Natural killer cell (primary cell): ENCODE results near the gene WDR19. TPM values are rescaled to one million over a fixed set of nuclear protein-coding genes. Genes with fewer than 3 reads are reported as not detected.

Experiments used
- ATAC-seq, 3 donors: fragments of 150-1000 bp in 2 of 3; fragments of 200-7000 bp in 1 of 3; cut with Tn5 transposase; 1 replicate in 1 of 3; 2 replicates in 2 of 3; pipeline ENCODE4 v1.10.0; 2021; ENCODE audit warnings: mild to moderate bottlenecking in 2 of 3, moderate library complexity in 2 of 3
- DNase-seq, 2 donors: peaks; one replicate each; pipeline versions ENCODE4 v3.0.0 to v3.0.0-alpha.2; 2013 to 2021; ENCODE audit warnings: mixed read lengths in 1 of 2
- H3K27ac ChIP-seq: one replicate; pipeline ENCODE4 v1.5.1; 2013; ENCODE audit warnings: mild to moderate bottlenecking, low read length
- H3K27me3 ChIP-seq: one replicate; pipeline ENCODE4 v1.6.1; 2013; ENCODE audit warnings: low read length; ENCODE audit not compliant: control insufficient read depth, insufficient read depth
- H3K36me3 ChIP-seq: one replicate; pipeline ENCODE4 v1.6.1; 2013; ENCODE audit warnings: low read length; ENCODE audit not compliant: control insufficient read depth, insufficient read depth
- H3K4me1 ChIP-seq: one replicate; pipeline ENCODE4 v1.6.1; 2013; ENCODE audit warnings: low read length; ENCODE audit not compliant: control insufficient read depth, insufficient read depth
- H3K4me3 ChIP-seq: one replicate; pipeline ENCODE4 v1.5.1; 2013; ENCODE audit warnings: low read length
- H3K9me3 ChIP-seq: one replicate; pipeline ENCODE4 v1.6.1; 2013; ENCODE audit warnings: low read length; ENCODE audit not compliant: control insufficient read depth, insufficient read depth
- H3K27ac Mint-ChIP-seq, 2 donors: one replicate each; pipeline ENCODE4 v1.8.0; 2022; ENCODE audit warnings: mild to moderate bottlenecking in 2 of 2, mixed read lengths in 2 of 2, moderate library complexity in 1 of 2
- H3K27me3 Mint-ChIP-seq, 2 donors: one replicate each; pipeline ENCODE4 v1.8.0; 2022; ENCODE audit warnings: low read depth in 2 of 2, mixed read lengths in 2 of 2
- H3K36me3 Mint-ChIP-seq: one replicate; pipeline ENCODE4 v1.8.0; 2022; ENCODE audit warnings: mixed read lengths
- H3K4me1 Mint-ChIP-seq, 2 donors: one replicate each; pipeline ENCODE4 v1.8.0; 2022; ENCODE audit warnings: mixed read lengths in 2 of 2
- H3K4me3 Mint-ChIP-seq: one replicate; pipeline ENCODE4 v1.8.0; 2022; ENCODE audit warnings: mild to moderate bottlenecking, moderate library complexity, mixed read lengths
- H3K9me3 Mint-ChIP-seq, 2 donors: one replicate each; pipeline ENCODE4 v1.8.0; 2022; ENCODE audit warnings: mixed read lengths in 2 of 2
- whole genome bisulfite sequencing: methylation state at CpG from one replicate; pipeline ENCODE4 v1.1.7; 2013; ENCODE audit warnings: missing lambda C conversion rate; ENCODE audit not compliant: insufficient coverage; 5-methylcytosine and 5-hydroxymethylcytosine counted together
- intact Hi-C: fragments of 100-400 bp; cut with micrococcal nuclease; formaldehyde crosslinking; loops from one replicate; pipeline ENCODE4 v1.14.2; 2022
- total RNA-seq, 4 donors: library from RNA; stranded (reverse); fragments of 120-200 nt in 1 of 4; gene quantifications; one replicate each; pipeline versions ENCODE4 v1.2.3 to v1.2.4, GENCODE V29; 2013 to 2022
- TF ChIP-seq, protein P1 (sequence below): fragments of 200-600 bp; IDR thresholded peaks from one replicate; pipeline ENCODE4 v1.8.0; 2022; ENCODE audit warnings: antibody characterized with exemption

Gene WDR19
- total RNA-seq, 3 donors from 2014 or later (not counting 1 experiment from before 2014, with no cell fraction given): 12.0 to 19.0 (median 13.8) TPM

DNA sequence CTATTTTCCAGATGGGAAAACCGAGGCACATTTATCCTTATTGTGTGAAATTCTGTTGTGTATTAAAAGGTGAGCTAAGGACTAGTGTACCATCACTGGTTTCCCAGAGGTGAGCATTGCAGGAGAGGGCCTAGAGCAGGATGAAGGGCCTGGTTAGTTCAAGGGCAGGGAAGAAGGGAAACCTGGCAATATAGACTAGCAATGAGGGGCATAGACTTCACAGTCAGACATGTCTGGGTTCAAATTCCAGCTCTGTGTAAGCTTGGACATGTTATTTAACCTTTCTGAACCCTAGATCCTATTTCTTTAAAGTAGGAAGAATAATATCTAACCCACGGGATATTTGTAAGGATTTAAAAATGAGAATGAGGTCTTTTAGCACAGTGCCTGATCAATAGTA lies 50.8 kb downstream of the WDR19 start:
- Mint-ChIP-seq H3K4me3 (no peak overlapping the region), H3K4me1 (no peaks in the 10 kb centered on the region), H3K9me3 (no peaks in the 10 kb centered on the region), H3K36me3 (no peaks in the 10 kb centered on the region), H3K27me3 (no peaks in the 10 kb centered on the region), H3K27ac (no peak overlapping the region)
- H3K4me1 ChIP-seq: no peaks in the 10 kb centered on the region
- no peak overlapping the region for H3K4me3 ChIP-seq
- peaks cover 2% of the 10 kb centered on the region for H3K36me3 ChIP-seq
- WGBS: 78% methylated on average over 1 of the region's 2 CpGs
- DNase-seq (no peak), ATAC-seq (no peak)
- H3K27ac ChIP-seq: no peak overlapping the region
- TF ChIP-seq, protein P1, sequence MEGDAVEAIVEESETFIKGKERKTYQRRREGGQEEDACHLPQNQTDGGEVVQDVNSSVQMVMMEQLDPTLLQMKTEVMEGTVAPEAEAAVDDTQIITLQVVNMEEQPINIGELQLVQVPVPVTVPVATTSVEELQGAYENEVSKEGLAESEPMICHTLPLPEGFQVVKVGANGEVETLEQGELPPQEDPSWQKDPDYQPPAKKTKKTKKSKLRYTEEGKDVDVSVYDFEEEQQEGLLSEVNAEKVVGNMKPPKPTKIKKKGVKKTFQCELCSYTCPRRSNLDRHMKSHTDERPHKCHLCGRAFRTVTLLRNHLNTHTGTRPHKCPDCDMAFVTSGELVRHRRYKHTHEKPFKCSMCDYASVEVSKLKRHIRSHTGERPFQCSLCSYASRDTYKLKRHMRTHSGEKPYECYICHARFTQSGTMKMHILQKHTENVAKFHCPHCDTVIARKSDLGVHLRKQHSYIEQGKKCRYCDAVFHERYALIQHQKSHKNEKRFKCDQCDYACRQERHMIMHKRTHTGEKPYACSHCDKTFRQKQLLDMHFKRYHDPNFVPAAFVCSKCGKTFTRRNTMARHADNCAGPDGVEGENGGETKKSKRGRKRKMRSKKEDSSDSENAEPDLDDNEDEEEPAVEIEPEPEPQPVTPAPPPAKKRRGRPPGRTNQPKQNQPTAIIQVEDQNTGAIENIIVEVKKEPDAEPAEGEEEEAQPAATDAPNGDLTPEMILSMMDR: no peak
- H3K27me3 ChIP-seq: no peaks in the 10 kb centered on the region
- H3K9me3 ChIP-seq: no peaks in the 10 kb centered on the region
- intact Hi-C loops: no loop called here

DNA sequence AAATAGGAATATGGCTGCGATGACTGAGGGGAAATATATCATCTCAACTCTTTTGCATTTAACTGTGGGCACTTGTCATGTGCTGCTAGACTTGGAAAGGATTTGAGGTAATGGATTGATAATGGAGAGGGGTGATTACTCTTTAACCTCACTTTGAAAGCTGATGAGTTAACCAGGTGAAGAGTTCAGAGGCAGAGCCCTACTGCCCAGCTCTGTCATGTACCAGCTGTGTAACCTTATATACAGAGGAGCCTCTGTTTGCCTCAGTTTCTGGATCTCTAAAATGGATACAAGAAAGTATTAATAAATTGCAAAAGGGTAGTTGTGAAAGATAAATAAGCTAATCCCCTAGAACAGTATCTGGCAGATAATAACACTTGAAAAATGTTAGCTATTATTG lies 51.5 kb downstream of the WDR19 start:
- H3K36me3 Mint-ChIP-seq: no peaks in the 10 kb centered on the region
- no peaks in the 10 kb centered on the region for H3K27me3 Mint-ChIP-seq
- intact Hi-C loops: no loop called here
- Histone ChIP-seq H3K4me3 (no peak overlapping the region), H3K9me3 (no peaks in the 10 kb centered on the region), H3K4me1 (no peaks in the 10 kb centered on the region), H3K36me3 (peaks cover 2% of the 10 kb centered on the region), H3K27ac (no peak overlapping the region), H3K27me3 (no peaks in the 10 kb centered on the region)
- no peak for DNase-seq
- no peaks in the 10 kb centered on the region for H3K9me3 Mint-ChIP-seq
- H3K27ac Mint-ChIP-seq: no peak overlapping the region
- WGBS: 100% methylated on average over 1 of the region's 1 CpG
- no peak for ATAC-seq
- H3K4me1 Mint-ChIP-seq: no peaks in the 10 kb centered on the region
- TF ChIP-seq, protein P1: no peak
- no peak overlapping the region for H3K4me3 Mint-ChIP-seq

DNA sequence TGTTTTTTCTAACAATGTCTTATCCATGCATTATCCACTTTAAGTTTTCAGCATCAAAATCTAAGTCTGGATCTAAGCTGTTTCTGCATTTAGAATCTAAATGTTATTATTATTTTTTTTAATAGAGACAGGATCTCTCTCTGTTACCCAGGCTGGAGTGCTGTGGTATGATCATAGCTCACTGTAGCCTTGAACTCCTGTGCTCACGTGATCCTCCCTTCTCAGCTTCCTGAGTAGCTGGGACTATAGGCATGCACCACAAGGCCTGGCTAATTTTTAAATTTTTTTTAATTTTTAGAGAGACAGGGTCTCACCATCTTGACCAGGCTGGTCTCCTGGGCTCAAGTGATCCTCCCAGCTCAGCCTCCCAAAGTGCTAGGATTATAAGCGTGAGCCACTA lies 52.7 kb downstream of the WDR19 start:
- Mint-ChIP-seq H3K27me3 (no peaks in the 10 kb centered on the region), H3K27ac (no peak overlapping the region), H3K4me3 (no peak overlapping the region), H3K36me3 (no peaks in the 10 kb centered on the region), H3K4me1 (no peaks in the 10 kb centered on the region), H3K9me3 (no peaks in the 10 kb centered on the region)
- Histone ChIP-seq H3K9me3 (no peaks in the 10 kb centered on the region), H3K4me1 (no peaks in the 10 kb centered on the region), H3K27ac (no peak overlapping the region), H3K36me3 (peaks cover 2% of the 10 kb centered on the region), H3K27me3 (no peaks in the 10 kb centered on the region), H3K4me3 (no peak overlapping the region)
- DNase-seq: no peak
- TF ChIP-seq, protein P1: no peak
- ATAC-seq: no peak
- intact Hi-C loops: no loop called here
- WGBS: 94% methylated on average over 2 of the region's 2 CpGs

DNA sequence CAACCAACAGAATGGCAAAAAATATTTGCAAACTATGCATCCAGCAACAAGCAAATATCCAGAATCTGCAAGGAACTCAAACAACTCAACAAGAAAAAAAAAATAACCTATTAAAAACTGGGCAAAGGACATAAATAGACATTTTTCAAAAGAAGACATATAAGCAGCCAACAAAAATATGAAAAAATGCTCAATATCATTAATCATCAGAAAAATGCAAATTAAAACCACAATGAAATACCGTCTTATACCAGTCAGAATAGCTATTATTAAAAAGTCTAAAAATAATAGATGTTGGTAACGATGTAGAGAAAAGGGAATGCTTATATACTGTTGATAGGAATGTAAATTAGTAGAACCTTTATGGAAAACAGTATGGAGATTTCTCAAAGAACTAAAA lies 53.4 kb downstream of the WDR19 start:
- Histone ChIP-seq H3K9me3 (no peaks in the 10 kb centered on the region), H3K4me1 (no peaks in the 10 kb centered on the region), H3K27me3 (no peaks in the 10 kb centered on the region), H3K4me3 (no peak overlapping the region), H3K27ac (no peak overlapping the region), H3K36me3 (peaks cover 2% of the 10 kb centered on the region)
- H3K27ac Mint-ChIP-seq: no peak overlapping the region
- no peaks in the 10 kb centered on the region for H3K27me3 Mint-ChIP-seq
- intact Hi-C loops: no loop called here
- no peak overlapping the region for H3K4me3 Mint-ChIP-seq
- TF ChIP-seq, protein P1: no peak
- H3K9me3 Mint-ChIP-seq: no peaks in the 10 kb centered on the region
- ATAC-seq (no peak), DNase-seq (no peak)
- H3K4me1 Mint-ChIP-seq: no peaks in the 10 kb centered on the region
- no peaks in the 10 kb centered on the region for H3K36me3 Mint-ChIP-seq
- no CpG with 5 or more reads among the region's 2 CpGs for WGBS
